Activated CD4-positive, CD25-positive, alpha-beta regulatory T cell treated with anti-CD3 and anti-CD28 coated beads, Interleukin-2, amount 50 U/mL, for 72 hours (primary cell): ENCODE results near the gene RBFOX1.

Experiments used
- DNase-seq: peaks from one replicate; pipeline ENCODE4 v3.0.0; 2021

The RBFOX1 gene

DNA sequence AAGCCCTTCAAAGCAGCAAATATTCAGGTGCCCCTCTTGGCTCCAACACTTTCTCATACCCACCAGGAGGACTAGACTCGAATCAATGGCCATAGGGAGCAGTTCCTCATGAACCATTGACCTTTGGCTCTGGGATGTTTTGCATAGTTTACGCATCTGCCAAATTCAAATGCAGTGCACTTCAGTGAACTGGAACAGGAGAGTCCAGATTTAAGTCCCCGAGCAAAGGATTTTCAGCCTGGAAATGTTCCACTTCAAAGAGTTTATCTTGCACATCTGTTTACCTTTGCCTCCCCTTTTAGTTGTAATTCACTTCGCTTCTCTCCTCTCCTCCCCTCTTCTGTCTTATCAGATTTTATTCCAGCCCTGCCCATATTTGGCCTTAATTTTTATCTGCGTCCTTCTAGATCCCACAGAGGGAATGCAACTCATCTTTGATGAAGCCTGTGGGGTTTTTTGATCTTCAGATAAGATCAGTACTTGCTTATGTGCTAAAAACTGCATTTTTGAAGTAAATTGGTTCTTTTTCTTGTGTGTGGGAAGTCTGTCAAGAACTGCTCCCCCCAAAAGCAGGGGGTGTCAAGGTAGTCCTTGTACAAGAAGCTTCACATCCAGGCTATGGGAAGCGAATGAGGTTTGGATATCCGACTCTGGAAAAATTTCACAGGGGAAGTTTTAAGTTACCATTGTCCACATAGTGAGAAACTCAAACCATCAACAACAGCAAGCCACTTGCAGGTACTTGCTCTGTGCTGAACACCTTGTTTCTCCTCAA lies 281.6 kb downstream of the RBFOX1 start:
- no peak for DNase-seq

DNA sequence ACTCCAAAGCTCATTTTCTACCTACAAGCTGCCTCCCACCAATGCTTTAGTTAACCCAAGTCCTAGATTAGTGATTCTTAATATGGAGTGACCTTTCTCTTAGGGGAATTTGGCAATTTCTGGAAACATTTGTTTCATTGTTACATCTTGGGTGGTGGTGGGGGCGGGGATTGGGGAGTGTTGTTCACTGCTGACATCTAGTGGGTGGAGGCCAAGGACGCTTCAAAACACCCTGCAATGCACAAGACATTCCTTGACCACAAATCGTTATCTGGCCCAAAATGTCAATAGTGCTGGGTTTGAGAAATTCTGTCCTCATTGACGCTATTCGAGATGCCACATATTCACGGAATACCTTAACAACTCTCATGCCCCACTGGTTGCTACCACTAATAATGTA lies 282.9 kb downstream of the RBFOX1 start:
- DNase-seq = no peak

DNA sequence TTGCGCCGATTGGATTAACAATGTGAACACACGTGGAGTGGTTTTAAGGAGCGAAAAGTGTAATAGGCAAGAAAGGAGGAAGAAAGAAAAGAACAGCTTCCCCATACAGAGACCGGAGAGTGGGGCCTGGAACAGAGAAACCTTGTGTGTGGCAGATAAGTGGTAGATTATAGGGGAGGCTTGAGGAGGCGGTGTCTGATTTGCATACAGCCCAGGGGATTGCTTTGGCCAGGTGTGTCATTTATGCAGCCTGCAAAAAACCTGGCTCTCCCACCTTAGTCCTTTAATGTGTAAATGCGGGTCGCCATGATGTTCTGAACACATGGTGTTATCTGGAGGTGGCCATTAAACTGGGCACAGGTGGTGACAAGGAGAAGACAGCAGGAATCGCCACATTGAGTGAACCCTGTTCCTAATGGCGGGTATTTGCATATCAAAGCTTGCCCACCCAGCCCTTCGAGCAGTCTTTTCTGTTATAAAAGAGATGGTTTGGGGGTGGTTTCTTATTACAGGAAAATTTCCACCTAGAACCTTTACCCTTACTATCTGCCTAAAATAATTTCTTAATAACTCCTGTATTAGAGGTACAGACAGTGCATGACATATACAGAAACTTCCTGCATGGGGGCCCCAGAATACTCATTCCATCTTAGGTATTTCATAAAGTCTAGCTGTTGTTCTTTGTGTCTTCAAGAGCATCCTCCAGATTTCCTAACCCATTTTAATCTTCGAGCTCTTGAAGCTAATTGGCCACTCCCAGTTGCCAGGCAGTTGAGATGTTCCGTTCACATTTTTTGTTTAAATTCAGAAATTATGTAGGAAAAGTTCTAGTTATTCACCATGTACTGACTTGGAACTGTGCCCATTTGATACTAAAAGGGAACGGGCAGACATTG lies 292.5 kb downstream of the RBFOX1 start:
- DNase-seq = no peak

DNA sequence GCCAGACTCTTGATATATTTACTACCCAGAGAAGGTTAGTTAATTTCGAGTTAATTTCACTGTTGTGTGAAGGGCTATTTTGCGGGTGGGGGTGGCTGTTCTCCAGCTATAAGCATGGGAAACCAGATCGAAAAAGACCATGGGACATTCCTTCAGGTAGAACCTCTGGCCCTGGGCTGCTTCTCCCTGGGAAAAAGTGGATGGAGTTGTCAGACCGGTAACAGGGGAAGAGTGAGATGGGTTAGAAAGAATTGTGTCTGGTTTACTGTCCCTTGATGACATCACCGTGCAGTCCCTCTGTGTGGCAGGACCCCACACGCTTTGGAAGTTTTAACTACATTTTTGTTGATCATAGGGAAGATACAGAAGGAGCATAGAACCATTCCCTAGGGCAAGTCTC lies 296.3 kb downstream of the RBFOX1 start:
- no peak for DNase-seq

DNA sequence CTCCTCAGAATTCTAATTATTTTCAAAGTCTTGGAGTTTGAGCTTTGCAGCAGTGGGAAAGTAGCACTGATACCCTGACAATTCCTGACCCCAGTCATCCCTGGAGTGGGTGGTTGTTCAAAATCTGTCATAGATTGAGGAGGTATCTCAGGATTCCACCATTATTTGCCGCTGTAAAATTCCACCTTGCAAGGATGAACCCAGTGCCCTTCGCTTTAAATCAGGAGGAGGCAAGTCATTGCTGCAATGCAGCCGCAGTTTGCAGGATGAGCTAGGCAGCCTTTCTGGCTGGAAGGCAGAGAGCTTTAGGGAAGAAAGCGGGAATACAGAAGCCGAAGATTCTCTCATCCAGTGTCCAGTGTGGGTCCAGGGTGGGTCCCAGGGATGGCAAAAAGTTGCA lies 296.9 kb downstream of the RBFOX1 start:
- no peak for DNase-seq

DNA sequence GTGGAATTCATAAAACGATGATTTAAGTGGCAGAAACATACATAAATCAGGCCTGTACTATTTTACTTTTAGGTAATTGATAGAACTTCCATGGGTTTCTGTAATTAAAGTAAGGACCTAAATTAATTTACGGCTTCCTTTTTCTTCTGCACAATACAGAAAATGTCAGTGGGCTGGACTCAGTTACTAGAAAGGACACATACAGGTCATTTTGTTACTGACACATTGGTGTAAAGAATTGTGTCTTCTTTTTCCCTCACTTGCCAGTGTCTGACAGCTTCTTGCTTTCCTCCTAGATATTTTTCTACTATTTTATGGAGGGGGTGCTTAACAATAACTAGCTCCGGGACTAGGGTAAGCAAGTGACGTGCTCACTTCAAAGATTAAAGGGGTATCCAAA lies 304.8 kb downstream of the RBFOX1 start:
- DNase-seq = no peak

DNA sequence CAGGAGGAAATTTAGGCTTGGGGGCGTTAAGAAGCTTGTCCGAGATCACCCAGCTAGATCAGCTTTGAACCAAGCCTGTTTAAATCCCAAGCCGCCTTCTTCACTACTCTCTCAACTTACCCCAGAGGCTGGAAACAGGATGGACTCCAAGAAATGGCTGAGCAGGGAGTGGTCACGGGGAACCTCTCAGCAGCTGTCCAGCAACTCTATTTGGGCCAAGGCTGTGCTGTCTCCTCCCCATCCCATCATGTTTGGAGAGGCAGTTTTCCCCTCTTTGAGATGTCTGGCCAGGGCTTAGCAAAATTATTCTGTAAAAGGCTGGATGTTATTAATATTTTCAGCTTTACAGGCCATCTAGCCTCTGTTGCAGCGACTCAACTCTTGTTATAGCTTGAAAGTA lies 305.7 kb downstream of the RBFOX1 start:
- DNase-seq = no peak

DNA sequence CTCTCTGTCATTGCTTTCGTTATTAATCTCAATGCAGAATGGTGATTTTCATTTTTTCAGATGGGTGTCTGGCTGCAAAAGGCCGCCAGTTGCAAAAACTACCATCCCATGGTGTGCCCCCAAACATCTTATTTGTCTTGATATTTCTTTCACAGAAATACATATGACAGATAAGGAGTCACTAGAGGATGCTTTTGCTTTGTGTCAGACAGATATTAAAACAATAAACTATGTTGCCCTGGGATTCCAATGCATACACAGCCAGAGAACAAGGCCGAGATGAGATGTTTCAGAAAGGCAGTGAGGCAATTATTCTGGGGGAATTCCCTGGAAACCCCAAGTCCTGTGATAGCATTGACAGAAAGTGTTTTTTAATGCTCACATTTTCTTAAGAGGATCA lies 307.7 kb downstream of the RBFOX1 start:
- no peak for DNase-seq

DNA sequence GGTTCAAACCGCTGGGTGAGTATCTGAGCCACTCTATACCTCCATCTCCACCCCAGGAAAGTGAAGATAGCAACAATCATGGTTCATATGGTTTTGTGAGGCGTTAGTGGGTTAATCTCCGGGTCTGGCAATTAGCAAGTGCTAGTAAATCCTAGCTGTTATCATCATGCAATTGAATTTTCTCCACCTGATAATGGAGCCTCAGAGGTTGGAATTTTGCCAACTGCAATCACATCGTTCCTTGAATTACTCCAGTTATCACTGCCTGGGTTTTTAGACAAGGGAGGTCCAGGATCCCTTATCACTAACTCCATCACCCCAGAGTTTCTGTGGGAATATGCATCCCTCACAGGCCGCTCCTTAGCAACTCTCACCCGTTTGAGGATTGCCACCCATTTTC lies 311.5 kb downstream of the RBFOX1 start:
- no peak for DNase-seq

DNA sequence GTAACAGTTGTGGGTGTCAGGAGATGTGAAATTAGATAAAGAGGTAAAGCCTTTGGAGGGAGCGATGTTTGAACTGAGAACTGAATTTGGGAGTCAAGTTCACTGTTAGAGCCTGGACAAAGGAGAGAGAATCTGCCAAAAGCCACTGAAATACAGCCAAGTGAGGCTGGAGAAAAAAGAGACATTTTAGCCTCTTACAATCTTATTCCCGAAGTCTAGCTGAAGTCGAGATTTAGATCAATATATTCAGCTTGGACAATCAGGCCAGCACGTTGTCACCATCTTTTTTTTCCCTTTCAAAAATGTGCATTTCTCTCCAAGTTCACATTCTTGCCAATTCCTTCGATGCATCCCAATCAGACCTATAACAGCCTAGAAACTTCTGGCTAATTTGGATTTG lies 312.2 kb downstream of the RBFOX1 start:
- DNase-seq = no peak

DNA sequence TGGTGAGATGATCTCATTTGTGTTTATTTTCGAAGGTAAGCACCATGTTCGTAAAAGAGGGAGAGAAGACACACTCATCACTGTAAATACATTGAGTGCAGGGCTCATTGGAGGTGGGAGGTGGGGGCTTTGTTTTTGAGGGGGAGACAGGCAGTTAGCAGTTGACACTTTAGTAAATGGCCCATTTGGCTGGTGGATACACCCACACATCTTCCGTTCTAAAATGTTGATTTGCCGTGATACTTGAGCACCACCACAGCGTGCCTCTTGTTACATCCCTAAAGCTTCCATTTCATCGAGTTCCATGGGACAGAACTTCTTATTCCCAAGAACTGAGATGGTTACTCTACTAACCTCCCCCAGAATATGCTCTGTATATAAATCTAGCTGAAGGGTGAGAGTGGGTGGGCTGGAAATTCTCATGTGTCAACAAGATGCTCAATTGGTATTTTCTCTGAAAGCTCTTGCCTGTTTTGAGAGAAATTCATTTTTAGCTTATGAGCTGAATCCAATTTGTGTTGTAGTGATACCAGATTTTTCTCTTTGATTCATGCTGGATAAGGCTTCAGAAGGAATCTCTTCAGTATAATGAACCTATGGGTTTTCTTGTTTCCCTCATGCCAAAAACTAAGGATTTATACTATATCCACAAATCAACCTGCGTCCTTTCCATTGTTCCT lies 314.3 kb downstream of the RBFOX1 start:
- DNase-seq = no peak

DNA sequence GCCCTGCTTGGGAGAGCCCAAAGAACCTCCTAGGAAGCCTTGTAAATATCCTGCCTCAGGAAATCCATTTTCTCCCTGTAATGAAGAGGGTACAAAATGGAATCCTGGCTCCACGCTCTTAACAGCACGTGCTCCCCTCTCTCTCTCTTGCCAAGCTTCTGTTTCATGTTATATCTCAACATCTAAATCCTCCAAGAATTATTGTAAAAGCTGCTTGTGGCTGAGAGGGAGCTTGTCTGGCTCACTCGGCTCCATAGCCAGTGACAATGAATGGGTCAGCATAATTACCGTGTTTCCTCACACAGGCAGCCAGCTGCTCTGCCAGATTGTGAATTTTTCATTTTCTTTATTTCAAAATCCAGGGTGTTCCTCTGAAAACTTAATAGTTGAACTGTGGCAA lies 317.8 kb downstream of the RBFOX1 start:
- DNase-seq = no peak

DNA sequence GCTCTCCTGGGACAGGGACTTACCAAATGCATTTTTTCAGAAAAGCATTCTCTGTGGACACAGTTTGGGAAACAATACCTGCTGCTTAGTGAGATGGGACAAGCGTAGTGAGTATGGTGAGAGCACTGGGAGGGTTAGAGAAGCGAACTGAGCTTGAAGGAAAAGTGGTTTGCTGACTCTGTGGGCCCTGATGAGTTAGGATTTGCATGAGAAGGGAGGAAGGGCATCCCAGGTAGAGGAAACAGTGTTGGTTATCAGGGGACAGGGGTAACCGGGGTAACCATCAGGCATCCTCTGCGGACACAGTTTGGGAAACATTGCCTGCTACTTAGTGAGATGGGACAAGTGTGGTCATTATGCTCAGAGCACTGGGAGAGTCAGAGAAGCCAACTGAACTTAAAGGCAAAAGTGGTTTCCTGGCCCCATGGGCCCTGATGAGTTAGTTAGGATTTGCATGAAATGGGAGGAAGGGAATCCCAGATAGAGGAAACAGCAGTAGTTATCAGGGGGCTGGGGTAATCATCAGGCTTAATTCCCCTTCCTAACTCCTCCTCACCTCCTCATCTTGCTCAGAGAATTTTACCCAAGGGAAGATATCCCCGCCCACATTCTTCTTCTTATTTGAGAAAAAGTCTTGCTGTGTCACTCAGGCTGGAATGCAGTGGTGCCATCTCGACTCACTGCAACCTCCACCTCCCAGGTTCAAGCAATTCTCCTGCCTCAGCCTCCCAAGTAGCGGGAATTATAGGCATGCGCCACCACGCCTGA lies 319.3 kb downstream of the RBFOX1 start:
- no peak for DNase-seq

DNA sequence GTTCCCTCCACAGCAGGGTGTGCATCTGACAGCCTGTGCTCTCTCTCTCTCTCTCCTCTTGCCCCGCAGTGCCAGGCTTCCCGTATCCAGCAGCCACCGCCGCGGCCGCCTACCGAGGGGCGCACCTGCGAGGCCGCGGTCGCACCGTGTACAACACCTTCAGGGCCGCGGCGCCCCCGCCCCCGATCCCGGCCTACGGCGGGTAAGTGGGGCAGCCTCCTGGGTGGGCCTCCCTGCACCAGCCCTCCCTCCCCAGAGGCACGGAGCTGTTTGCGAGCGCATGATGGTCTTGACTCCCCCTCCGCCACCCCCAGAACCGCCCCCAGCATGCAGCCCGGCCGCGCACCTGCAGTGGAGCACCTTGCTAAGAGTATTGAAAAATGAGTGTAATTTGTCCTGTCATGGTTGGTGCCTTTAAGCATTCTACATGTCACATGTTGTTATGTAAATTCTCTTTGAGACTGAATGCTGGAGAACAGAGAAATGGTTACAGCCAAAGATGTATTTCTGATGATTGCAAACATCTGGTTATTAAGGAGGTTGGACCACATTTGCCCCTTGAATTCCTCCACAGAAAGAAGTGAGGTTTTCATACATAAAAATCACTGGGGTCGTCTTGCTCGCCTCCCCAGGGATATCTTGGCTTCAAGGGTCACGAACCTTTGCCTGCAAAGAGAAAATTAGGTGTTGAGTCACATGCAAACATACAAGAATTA lies 321.3 kb downstream of the RBFOX1 start:
- DNase-seq = no peak

DNA sequence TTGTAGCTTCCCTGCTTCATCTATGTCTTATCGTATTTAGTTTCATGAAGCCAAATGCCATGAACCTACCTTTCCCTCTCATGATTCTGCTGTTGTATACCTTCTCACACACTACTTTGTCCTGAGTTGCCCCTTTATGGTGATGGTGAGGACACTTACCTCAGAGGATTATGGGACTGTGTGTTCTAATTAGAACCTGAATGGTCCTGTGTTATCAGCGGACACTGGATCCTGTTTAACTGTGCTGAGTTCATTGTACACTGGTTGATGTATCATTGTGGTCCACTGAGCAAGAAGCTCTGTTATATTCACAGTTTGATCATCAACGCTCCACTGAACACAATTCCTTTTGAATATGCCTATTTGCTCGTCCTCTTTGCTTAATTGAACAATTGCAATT lies 343.0 kb downstream of the RBFOX1 start:
- DNase-seq = no peak

DNA sequence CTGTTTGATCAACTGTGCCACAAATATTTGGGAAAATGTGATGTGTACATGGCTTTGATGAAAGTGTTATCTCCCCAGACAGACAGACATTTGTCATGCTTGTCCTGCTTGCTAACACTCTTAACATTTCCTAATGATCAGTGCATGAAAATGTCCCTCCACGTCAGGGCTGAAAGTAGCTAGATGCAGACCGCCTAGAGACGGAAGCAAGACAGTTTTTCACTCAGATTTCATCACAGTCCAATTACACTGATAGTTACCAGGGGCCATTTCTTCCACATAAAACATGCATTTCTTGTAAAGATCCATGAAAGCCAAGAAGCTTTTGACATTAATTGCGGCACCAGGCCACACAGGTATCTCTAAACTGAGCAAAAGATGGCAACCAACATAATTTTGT lies 347.7 kb downstream of the RBFOX1 start:
- DNase-seq = no peak

DNA sequence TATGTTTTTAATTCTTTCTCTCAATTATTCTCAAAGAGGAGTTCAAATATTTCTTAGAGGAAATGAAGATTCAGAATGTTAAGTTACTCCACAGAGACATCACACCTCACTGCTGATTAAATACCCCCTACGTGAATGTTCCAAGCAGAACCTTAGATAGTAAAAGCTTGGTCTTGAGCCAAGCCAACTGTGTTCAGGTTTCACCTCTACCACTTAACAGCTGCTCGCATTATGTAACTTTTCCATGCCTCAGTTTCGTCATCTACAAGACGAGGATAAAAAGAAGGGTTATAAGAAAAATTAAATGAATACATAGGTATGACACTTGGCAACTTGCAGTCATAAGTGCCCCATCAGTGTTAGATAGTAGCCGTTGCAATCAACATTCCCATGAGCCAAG lies 356.2 kb downstream of the RBFOX1 start:
- DNase-seq = no peak

DNA sequence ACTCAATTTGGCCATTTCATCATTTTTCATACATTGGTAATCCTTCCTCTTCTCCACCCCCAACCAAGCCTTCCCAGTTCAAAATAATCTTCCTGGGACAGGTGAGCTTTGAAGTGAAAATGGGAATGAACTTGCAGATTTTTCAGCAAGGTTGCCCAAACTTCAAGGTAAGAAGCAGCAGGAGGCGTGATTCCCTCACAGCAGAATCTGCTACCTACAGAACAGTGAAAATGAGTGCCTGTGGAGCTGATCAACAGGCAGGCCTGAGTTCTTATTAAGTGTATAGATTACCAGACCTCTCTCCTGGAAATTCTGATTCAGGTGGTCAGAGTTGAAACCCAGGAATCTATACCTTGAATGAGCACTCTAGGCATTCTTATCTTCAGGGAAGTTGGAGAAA lies 356.6 kb downstream of the RBFOX1 start:
- DNase-seq = no peak

DNA sequence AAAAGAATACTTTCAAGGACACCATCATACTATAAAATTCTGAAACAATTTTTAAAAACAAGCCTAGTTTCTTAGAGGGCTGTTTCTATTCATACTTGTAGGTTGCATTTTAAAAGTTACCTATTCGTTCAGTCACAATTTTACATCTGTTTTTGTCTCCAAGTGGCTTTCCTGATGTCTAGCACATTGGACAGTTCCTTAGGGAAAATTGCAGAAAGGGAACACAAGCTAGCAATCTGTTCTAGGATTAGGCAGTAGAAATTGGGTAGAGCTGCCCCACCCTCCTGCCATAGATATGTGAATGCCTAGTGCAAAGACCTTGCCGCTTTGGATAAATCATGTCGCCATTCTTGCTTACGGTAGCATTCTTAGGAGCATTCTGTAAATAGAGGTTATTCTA lies 358.9 kb downstream of the RBFOX1 start:
- DNase-seq = no peak

DNA sequence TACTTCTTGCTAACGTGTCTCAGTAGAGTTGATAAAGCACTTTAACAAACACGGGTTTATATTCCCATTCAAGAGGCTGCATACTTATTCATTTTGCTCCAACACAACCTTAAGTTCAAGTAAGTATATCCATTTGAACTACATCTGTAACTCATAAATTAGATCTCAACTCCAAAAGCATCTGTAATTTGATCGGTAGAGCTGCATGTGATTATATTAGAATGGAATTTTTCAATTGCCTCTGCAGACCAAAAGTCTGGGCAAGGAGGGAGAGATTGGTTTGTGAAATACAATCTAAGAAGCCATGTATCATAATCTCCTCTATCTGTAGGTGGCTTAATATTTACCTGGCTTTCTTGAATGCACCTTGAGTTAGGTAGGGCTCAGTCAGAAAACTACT lies 371.0 kb downstream of the RBFOX1 start:
- no peak for DNase-seq

DNA sequence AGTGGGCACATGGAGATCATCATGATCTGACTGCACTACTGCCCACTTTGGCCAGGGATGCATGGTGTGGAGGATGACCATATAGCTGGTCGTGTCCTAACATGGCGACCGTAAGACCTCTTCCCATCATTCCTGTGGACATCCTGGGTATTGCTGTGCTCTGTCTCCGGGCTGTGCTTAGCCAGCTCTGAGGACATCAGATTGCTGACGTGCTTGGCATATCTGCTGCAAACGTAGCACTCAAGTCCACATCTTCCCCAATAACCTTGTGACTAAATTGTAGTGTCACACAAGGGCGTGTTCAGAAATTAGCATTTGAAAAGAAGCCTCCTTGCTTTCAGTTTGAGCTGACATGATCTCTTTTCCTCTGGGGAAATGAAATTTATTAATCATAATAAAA lies 373.2 kb downstream of the RBFOX1 start:
- no peak for DNase-seq

DNA sequence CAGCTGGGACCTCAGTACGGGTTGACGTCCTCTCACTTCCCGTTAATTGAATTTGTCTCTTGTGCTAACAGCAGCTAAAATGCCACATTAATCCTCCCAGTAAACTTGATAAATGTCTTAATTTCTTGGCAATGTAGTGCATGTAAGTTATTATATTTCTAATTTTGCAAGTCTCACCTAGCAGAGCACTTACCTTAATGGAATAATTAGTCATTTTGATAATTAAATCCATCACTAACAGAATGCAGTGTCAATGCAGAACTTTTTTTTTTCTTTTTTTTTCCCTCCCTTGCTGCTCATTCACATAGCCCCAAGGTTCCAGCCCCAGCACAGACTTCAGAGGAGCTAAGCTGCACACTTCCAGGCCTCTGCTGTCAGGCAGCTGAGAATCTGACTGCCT lies 376.5 kb downstream of the RBFOX1 start:
- no peak for DNase-seq
